H1 (cell line): Measurements from ENCODE around the gene XRN2.

Experiments used
- ATF3 ChIP-seq: IDR thresholded peaks from 2 replicates; pipeline ENCODE4 v1.6.1; 2011; ENCODE audit warnings: low read depth, mild to moderate bottlenecking, low read length; ENCODE audit not compliant: insufficient read depth
- BCL11A ChIP-seq, 2 experiments: IDR thresholded peaks; one replicate each; pipeline ENCODE4 v1.6.1; 2011; ENCODE audit warnings: low read depth in 2 of 2, low read length in 2 of 2, mild to moderate bottlenecking in 2 of 2
- CTCF ChIP-seq, 3 experiments: IDR thresholded peaks; 1 replicate in 2 of 3; 2 replicates in 1 of 3; pipeline versions ENCODE4 v1.5.1 to v1.6.1; 2011; ENCODE audit warnings: low read length in 3 of 3, mild to moderate bottlenecking in 3 of 3, inconsistent platforms in 2 of 3, low read depth in 1 of 3, moderate library complexity in 1 of 3; ENCODE audit not compliant: insufficient read depth in 1 of 3; ENCODE audit errors: control extremely low read depth in 1 of 3
- EP300 ChIP-seq, 2 experiments: IDR thresholded peaks; 1 replicate in 1 of 2; 2 replicates in 1 of 2; pipeline ENCODE4 v1.6.1; 2011 to 2012; ENCODE audit warnings: low read depth in 2 of 2, low read length in 2 of 2, mild to moderate bottlenecking in 2 of 2, borderline replicate concordance in 1 of 2, inconsistent platforms in 1 of 2, moderate library complexity in 1 of 2
- EZH2 ChIP-seq: fragments of 200-600 bp; sonication (generic); IDR thresholded peaks from 2 replicates; pipeline ENCODE4 v1.7.1; 2012; ENCODE audit warnings: low read depth, mild to moderate bottlenecking, moderate library complexity, low read length, inconsistent platforms; ENCODE audit not compliant: severe bottlenecking
- NRF1 ChIP-seq: IDR thresholded peaks from 2 replicates; pipeline ENCODE4 v1.6.1; 2011; ENCODE audit warnings: mild to moderate bottlenecking, low read depth, low read length, improper control_type of control experiment
- POLR2A ChIP-seq, 2 experiments: IDR thresholded peaks; 1 replicate in 1 of 2; 2 replicates in 1 of 2; pipeline ENCODE4 v1.6.1; 2011; ENCODE audit warnings: low read depth in 2 of 2, low read length in 2 of 2, mild to moderate bottlenecking in 2 of 2; ENCODE audit errors: control extremely low read depth in 1 of 2
- POLR2AphosphoS5 ChIP-seq: IDR thresholded peaks from 2 replicates; pipeline ENCODE4 v1.6.1; 2011; ENCODE audit warnings: low read depth, low read length
- RAD21 ChIP-seq, 2 experiments: IDR thresholded peaks in 1 of 2; conservative IDR thresholded peaks in 1 of 2; 2 replicates each; pipeline ENCODE4 v1.6.1; 2011; ENCODE audit warnings: low read depth in 2 of 2, low read length in 2 of 2, improper control_type of control experiment in 1 of 2, inconsistent platforms in 1 of 2, mild to moderate bottlenecking in 1 of 2, moderate library complexity in 1 of 2
- SP1 ChIP-seq: IDR thresholded peaks from 2 replicates; pipeline ENCODE4 v1.6.1; 2011; ENCODE audit warnings: low read depth, low read length
- TCF12 ChIP-seq: IDR thresholded peaks from 2 replicates; pipeline ENCODE4 v1.6.1; 2011; ENCODE audit warnings: low read depth, mild to moderate bottlenecking, low read length
- TEAD4 ChIP-seq: IDR thresholded peaks from 2 replicates; pipeline ENCODE4 v1.6.1; 2012; ENCODE audit warnings: low read depth, low read length, inconsistent platforms, mixed read lengths
- TF ChIP-seq, protein P1 (sequence below): IDR thresholded peaks from 2 replicates; pipeline ENCODE4 v1.6.1; 2012; ENCODE audit warnings: inconsistent platforms

DNA sequence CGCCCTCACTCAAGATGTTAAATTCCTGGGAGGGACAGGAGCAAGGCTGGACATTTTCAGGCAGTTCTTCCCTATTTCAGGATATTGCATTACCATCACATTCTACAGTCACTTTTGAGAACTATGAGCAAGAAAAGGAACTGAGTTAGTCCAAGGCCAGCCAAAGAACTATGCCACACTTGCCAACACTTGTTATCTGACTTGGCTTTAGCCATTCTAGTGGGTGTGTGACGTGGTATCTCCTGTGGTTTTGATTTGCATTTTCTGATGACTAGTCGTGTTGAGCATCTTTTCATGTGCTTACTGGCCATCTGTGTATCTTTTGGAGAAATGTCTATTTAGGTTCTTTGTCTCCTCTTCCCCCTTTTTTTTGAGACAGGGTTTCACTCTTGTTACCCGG, 12.0 kb downstream of the XRN2 start:
- TF ChIP-seq EP300 (IDR thresholded peaks at IDR 0.05; ENCODE audit: borderline replicate concordance in 1 of 2, low read depth in 2 of 2, low read length in 2 of 2) (no peak), CTCF (IDR thresholded peaks at IDR 0.05; ENCODE audit: control extremely low read depth in 1 of 3, insufficient read depth in 1 of 3, low read depth in 1 of 3, low read length in 3 of 3) (no peak), SP1 (no peak), POLR2A (IDR thresholded peaks at IDR 0.05; ENCODE audit: control extremely low read depth in 1 of 2, low read depth in 2 of 2, low read length in 2 of 2) (no peak), NRF1 (no peak), ATF3 (no peak), EZH2 (no peak), TEAD4 (no peak), POLR2AphosphoS5 (no peak), RAD21 (IDR thresholded peaks at IDR 0.05 in 1 of 2, conservative IDR thresholded peaks at IDR 0.05 in 1 of 2; ENCODE audit: low read depth in 2 of 2, low read length in 2 of 2) (no peak), TCF12 (no peak), BCL11A (IDR thresholded peaks at IDR 0.05; ENCODE audit: low read depth in 2 of 2, low read length in 2 of 2) (no peak)
- TF ChIP-seq, protein P1, sequence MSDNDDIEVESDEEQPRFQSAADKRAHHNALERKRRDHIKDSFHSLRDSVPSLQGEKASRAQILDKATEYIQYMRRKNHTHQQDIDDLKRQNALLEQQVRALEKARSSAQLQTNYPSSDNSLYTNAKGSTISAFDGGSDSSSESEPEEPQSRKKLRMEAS: no peak
